Ishikawa (cell line): ENCODE results near the gene CELA1.

Experiments used
- CEBPB ChIP-seq: IDR thresholded peaks from 2 replicates; pipeline ENCODE4 v1.6.1; 2012
- CREB1 ChIP-seq: IDR thresholded peaks from 2 replicates; pipeline ENCODE4 v1.6.1; 2012; ENCODE audit warnings: low read depth
- EGR1 ChIP-seq: IDR thresholded peaks from 2 replicates; pipeline ENCODE4 v1.6.1; 2012
- EP300 ChIP-seq: IDR thresholded peaks from 2 replicates; pipeline ENCODE4 v1.6.1; 2012; ENCODE audit warnings: borderline replicate concordance
- FOXM1 ChIP-seq: IDR thresholded peaks from 2 replicates; pipeline ENCODE4 v1.6.1; 2012; ENCODE audit warnings: low read depth, borderline replicate concordance
- NFIC ChIP-seq: IDR thresholded peaks from 2 replicates; pipeline ENCODE4 v1.6.1; 2012
- RAD21 ChIP-seq: IDR thresholded peaks from 2 replicates; pipeline ENCODE4 v1.6.1; 2012; ENCODE audit warnings: low read depth
- TAF1 ChIP-seq: IDR thresholded peaks from 2 replicates; pipeline ENCODE4 v1.6.1; 2012; ENCODE audit warnings: low read depth, mild to moderate bottlenecking
- TCF12 ChIP-seq: IDR thresholded peaks from 2 replicates; pipeline ENCODE4 v1.6.1; 2012; ENCODE audit warnings: low read depth
- TEAD4 ChIP-seq: IDR thresholded peaks from 2 replicates; pipeline ENCODE4 v1.6.1; 2012
- YY1 ChIP-seq: IDR thresholded peaks from 2 replicates; pipeline ENCODE4 v1.6.1; 2012; ENCODE audit warnings: low read depth
- ZBTB7A ChIP-seq: IDR thresholded peaks from 2 replicates; pipeline ENCODE4 v1.6.1; 2012; ENCODE audit warnings: low read depth
- TF ChIP-seq, protein P1 (sequence below): IDR thresholded peaks from 2 replicates; pipeline ENCODE4 v1.6.1; 2012
- TF ChIP-seq, protein P2 (sequence below): IDR thresholded peaks from 2 replicates; pipeline ENCODE4 v1.6.1; 2012
- TF ChIP-seq, protein P3 (sequence below): IDR thresholded peaks from 2 replicates; pipeline ENCODE4 v1.6.1; 2012; ENCODE audit warnings: low read depth, mild to moderate bottlenecking

Gene CELA1

DNA sequence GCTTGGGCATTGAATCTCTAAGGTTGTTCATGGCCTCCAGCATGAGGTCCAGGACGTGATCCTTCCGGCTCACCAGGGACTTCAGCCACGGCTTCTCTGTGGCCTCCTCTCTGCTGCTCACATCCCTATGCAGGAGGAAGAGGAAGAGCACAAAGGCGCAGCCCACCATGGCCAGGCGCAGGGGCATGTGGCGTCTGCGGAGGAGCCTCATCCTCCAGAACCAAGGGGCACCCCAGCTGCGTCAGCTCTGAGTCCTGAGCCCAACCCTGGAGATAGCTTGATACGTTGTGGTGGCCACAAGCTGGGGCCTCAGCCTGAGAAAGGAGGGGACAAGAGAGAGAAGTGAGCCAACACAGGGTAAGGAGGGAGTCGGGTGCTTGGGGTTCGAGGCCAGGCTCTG lies 33.1 kb upstream of the CELA1 start:
- no peak for TF ChIP-seq EGR1

DNA sequence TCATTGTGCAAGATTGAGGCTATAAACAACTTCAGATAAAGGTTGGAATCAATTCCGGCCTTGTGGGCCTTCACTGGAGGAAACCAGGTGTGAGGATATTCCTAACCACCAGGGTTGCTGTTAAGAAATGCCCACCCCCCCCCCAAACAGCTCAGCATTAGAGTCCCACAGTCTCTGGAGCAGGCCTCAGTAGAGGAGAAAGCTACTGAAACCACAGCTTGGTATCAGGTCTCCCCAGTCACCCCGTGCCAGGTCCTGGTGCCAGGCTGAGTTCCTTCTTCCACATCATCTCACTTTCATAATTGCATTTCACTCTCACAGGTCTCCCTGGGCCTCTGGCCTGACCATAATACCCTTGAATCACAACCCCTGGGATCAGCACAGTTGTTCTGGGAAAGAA lies 32.3 kb upstream of the CELA1 start:
- TF ChIP-seq ZBTB7A = no peak
- TF ChIP-seq TEAD4 = no peak
- TF ChIP-seq YY1 = no peak
- no peak for TF ChIP-seq NFIC
- TF ChIP-seq TCF12 = no peak
- TF ChIP-seq, protein P1, sequence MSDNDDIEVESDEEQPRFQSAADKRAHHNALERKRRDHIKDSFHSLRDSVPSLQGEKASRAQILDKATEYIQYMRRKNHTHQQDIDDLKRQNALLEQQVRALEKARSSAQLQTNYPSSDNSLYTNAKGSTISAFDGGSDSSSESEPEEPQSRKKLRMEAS = no peak
- no peak for TF ChIP-seq EGR1
- no peak for TF ChIP-seq CREB1
- TF ChIP-seq RAD21 = no peak
- TF ChIP-seq, protein P2, sequence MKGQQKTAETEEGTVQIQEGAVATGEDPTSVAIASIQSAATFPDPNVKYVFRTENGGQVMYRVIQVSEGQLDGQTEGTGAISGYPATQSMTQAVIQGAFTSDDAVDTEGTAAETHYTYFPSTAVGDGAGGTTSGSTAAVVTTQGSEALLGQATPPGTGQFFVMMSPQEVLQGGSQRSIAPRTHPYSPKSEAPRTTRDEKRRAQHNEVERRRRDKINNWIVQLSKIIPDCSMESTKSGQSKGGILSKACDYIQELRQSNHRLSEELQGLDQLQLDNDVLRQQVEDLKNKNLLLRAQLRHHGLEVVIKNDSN = no peak
- no peak for TF ChIP-seq TAF1
- no peak for TF ChIP-seq FOXM1
- no peak for TF ChIP-seq EP300
- TF ChIP-seq CEBPB = no peak
- TF ChIP-seq, protein P3, sequence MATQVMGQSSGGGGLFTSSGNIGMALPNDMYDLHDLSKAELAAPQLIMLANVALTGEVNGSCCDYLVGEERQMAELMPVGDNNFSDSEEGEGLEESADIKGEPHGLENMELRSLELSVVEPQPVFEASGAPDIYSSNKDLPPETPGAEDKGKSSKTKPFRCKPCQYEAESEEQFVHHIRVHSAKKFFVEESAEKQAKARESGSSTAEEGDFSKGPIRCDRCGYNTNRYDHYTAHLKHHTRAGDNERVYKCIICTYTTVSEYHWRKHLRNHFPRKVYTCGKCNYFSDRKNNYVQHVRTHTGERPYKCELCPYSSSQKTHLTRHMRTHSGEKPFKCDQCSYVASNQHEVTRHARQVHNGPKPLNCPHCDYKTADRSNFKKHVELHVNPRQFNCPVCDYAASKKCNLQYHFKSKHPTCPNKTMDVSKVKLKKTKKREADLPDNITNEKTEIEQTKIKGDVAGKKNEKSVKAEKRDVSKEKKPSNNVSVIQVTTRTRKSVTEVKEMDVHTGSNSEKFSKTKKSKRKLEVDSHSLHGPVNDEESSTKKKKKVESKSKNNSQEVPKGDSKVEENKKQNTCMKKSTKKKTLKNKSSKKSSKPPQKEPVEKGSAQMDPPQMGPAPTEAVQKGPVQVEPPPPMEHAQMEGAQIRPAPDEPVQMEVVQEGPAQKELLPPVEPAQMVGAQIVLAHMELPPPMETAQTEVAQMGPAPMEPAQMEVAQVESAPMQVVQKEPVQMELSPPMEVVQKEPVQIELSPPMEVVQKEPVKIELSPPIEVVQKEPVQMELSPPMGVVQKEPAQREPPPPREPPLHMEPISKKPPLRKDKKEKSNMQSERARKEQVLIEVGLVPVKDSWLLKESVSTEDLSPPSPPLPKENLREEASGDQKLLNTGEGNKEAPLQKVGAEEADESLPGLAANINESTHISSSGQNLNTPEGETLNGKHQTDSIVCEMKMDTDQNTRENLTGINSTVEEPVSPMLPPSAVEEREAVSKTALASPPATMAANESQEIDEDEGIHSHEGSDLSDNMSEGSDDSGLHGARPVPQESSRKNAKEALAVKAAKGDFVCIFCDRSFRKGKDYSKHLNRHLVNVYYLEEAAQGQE = no peak

DNA sequence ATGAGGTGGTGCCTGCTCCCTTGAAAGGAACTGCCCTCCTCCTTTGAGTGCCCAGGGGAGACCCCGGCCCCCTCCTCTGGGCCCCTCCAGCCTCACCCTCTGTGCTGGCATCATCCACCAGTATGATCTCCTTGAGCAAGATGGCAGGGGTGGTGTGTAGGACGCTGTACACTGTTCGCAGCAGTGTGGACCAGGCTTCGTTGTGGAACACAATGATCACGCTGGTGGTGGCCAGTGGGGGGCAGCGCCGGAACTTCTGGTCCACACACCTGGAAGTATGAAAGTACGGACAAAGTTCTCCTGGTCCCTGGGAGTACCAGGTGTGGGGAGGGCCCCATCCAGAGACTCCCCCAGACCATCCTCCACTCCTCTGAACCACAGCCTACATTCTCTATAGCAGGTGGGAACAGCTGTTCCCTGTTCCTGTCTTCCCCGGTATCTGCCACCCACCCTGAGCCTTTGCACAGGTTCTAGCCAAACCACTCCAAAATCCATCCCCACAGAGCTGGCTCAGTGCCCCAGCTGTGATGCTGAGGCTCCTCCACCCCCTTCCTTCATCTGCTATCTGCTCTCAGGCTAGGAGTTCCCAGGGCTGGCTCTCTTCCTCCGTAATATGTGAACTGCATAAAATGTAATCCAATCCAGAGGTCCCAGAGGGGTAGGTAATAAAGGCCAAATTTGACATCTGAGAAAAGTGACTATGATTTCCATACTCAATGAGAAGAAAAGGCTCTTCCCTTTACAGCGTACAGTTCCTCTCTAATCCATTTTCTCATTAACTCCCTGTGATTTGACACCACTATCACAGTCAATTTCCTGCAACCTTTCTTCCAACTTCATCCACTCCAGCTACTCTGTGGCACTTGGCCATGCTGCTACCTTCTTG lies 30.9 kb upstream of the CELA1 start:
- TF ChIP-seq, protein P2 = no peak
- TF ChIP-seq NFIC = no peak
- no peak for TF ChIP-seq YY1
- TF ChIP-seq, protein P1 = no peak
- TF ChIP-seq RAD21 = no peak
- no peak for TF ChIP-seq TEAD4
- no peak for TF ChIP-seq EP300
- TF ChIP-seq FOXM1 = no peak
- no peak for TF ChIP-seq ZBTB7A
- TF ChIP-seq CREB1 = no peak
- TF ChIP-seq, protein P3 = no peak
- TF ChIP-seq TCF12 = no peak
- TF ChIP-seq EGR1 = no peak
- no peak for TF ChIP-seq CEBPB
- no peak for TF ChIP-seq TAF1

DNA sequence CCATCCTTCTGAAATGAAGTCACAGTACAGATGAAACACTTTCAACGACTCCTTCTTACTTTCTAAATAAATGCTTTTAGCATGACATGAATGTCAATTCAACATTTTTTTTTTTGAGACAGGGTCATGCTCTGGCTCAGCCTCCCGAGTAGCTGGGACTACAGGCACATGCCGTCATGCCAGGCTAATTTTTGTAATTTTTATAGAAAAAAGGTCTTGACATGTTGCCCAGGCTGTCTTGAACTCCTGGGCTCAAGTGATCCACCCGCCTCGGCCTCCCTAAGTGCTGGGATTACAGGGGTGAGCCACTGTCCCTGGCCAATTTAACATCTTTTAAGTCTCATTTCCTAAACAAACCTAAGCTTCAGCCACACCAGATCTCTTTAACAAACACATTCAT lies 28.4 kb upstream of the CELA1 start:
- TF ChIP-seq YY1 (no peak), TAF1 (no peak), CEBPB (no peak), FOXM1 (no peak), RAD21 (no peak), ZBTB7A (no peak), TCF12 (no peak), EGR1 (no peak), TEAD4 (no peak)
- TF ChIP-seq, protein P2 = no peak
- TF ChIP-seq, protein P1 = no peak

DNA sequence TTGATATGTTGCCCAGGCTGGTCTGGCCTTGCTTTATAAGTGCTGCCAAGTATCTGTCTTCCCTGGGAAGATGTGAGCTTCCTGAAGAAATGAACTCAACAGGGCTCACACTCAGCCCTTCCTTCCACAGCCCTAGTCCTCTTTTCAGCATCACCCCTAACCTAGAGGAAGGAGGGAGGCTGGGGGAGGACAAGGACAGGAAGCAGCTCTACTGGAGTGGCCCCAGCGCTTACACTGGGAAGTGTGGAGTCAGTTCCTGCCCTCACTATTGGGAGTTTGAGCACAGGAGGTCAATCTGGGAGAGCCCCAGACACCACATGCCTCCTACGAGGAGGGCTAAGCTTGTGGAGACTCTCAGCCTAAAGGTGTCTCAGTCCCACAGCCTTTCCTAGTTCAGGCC lies 27.9 kb upstream of the CELA1 start:
- TF ChIP-seq, protein P2 = no peak
- TF ChIP-seq CREB1 (no peak), TEAD4 (no peak), TAF1 (no peak), CEBPB (no peak), NFIC (no peak), ZBTB7A (no peak), YY1 (no peak), FOXM1 (no peak), EP300 (no peak)
- TF ChIP-seq, protein P1 = no peak
